ENCODE results near the gene MYL7.
"Not testable (repeated sequence)": the region's sequence is repeated elsewhere in the genome, so short reads cannot be mapped to it uniquely, and the experiment has no call there.

MYL7 gene

DNA sequence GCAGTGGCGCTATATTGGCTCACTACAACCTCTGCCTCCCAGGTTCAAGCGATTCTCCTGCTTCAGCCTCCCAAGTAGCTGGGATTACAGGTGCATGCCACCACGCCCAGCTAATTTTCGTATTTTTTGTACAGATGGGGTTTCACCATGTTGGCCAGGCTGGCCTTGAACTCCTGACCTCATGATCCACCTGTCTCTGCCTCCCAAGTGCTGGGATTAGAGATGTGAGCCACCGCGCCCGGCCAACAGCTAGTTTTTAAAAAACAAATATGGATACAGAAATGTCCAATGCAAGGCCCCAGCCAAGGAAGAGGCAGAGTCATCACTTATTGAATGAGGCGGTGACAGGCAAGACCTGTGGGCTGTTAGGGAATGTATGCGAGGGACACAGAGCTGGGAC is 30.8 kb upstream of the MYL7 start:
- DNase-seq, result not testable (repeated sequence)

DNA sequence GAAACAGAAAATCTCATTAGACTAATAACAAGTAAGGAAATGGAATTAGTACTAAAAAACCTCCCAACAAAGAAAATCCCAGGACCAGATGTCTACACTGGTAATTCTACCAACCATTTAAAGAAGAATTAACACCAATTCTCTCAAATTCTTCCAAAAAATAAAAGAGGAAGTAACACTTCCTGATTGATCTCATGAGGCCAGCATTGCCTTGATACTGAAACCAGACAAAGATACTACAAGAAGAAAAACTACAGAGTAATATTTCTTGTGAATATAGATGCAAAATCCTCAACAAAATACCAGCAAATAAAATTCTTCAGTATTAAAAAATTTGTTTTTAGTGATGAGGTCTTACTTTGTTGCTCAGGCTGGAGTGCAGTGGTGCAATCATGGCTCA is 26.8 kb upstream of the MYL7 start:
- no peak for DNase-seq

DNA sequence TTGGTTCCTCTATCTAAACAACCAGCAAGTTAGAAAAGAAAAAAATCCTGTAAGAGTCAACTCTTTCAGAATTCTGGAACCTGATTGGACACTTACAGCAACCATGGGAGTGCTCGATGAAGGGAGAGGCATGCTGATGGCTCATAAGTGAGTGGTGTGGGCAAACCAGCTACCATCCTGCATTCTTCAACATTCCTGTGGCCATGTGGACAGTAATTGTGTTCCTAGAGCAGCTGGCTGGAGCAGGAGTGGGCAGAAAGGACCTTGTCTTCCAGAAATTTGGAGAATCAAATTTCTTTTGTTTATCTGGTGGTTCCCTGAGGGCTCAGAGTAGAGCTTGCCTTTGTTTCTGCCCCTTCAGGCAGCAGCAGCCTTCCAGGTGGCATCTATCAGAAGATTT is 22.5 kb upstream of the MYL7 start:
- DNase-seq, result no peak

DNA sequence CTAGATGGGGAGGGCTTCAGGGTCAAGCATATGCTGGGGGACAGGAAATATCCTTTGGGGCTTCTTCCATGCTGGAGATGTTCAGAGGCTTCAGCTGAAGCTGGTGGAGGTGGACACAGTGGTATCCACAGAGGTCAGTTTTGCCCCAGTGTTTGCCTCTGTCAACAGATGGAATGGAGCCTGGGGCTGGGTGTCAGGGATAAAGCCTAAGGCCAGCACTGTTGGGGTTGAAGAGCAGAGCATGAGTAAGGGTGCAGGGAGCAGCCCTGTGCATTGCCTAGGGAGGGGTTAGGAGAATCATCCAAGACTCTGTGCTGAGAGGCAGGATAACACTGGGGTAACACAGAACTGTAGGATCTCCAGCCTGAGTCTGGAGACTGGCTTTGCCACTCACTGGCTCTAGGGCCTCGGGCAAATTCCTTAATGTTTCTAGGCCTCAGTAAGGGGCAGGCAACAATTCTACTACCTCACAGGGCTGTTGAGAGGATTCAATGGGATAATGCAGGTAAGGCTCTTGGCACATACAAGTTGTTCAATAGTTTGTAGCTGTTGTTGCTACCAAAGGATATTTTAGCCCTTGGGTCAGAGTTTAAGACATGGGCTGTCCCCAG is 21.8 kb upstream of the MYL7 start:
- DNase-seq, result no peak

DNA sequence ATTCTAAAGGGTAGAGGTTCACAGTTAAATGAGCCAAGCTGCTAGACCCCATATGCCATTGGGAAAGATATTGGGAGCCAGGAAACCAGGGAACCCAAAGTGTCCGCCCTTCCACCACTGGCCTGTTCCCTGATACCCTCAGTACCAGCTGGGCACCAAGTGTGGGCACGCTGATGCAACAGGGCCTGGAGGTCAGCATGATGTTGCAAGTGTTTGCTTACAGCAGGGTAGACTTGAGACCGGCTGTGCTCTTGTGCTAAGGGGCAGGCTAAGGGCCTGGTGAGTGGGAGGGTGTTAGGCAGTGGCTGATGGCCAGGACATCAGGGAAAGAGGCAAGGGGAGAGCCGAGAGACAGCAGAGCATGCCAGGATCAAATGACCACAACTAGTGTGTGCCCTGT is 21.0 kb upstream of the MYL7 start:
- no peak for DNase-seq

DNA sequence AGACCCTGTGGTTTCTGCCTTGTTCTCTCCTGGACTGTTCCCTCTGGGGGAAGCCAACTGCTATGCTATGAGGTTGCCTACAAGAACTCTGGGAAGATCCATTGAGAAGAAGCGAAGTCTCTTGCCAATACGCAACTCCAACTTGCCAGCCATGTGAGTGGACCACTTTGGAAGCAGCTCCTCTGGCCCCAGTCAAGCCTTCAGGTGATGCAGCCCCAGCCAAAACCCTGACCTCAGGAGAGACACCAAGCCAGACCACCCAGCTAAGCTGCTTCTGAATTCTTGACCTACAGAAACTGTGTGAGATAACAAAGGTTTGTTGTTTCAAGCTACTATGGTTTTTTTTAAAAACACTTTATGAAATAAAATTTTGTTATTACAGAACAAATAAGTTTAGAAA is 20.2 kb upstream of the MYL7 start:
- no peak for DNase-seq

DNA sequence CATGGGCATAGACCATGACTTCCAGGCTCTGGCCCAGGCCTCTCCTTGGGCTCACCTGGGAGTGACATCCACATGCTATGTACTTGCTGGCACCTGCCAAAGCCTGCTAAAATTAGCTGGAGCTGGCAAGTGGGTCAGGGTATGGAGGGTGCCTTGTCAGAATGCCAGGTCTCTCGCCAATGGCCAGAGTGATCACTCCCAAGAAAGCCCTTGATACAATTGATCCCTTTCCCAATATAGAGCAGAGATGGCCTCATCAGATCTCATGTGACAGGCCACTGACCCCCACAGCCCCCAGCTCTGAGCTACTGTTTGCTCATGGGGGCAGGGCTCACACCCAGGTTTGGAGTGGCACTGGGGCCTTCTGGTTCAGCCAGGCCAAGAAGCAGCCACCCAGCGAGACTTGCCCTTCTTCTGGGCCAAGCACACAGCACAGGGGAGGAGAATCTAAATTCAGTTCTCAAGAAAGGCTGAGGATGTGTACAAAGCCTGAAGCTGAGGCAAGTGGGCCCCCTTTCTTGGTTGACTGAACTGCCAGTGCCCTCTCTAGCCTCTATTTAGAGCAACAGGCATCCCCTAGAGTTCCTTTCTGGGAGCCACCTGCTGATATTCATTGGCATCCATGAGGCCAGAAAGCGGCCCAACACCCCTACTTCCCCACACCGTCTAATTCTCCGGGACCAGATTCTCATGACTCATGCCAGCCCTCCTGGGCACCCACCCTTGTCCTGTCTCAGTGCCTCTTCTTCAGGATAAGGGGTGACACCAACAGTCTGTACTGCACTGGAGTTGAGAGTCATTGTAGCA is 18.9 kb upstream of the MYL7 start:
- DNase-seq, result no peak

DNA sequence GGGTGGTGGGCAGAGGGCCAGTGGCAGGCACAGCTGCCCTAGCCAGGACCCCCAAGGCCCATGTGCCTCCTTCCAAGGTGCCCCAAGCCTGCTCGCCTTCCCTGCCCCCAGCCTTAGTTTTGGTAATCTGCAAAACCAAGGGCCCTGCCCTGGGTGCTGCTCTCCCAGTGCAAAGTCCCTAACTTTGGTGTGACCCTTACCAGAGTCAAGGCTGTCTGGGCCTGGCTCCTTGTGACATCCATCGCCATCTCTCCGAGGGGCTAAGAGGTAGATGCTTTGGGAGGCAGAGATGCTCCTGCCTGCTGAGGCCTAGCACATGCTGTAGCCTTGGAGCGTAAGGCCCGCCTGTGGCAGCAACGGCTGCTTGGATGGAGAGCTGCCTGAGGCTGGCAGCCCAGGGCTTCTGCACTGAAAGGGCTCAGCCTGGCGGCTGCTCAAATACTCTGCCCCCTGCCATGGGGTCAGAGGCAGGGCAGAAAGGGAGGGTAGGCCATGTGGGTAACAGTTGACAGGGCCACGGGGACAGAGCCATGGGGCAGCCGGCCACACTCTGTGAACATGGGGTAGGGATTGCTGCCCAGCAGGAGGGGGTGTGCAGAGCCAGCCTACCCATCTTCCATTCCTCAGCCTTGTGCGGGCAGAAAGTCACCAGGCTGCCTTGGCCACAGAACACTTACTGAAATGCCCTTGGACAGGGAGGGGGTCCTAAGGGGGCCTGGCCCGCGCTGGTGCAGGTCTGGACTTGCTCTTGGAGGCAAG is 17.9 kb upstream of the MYL7 start:
- DNase-seq, result no peak

DNA sequence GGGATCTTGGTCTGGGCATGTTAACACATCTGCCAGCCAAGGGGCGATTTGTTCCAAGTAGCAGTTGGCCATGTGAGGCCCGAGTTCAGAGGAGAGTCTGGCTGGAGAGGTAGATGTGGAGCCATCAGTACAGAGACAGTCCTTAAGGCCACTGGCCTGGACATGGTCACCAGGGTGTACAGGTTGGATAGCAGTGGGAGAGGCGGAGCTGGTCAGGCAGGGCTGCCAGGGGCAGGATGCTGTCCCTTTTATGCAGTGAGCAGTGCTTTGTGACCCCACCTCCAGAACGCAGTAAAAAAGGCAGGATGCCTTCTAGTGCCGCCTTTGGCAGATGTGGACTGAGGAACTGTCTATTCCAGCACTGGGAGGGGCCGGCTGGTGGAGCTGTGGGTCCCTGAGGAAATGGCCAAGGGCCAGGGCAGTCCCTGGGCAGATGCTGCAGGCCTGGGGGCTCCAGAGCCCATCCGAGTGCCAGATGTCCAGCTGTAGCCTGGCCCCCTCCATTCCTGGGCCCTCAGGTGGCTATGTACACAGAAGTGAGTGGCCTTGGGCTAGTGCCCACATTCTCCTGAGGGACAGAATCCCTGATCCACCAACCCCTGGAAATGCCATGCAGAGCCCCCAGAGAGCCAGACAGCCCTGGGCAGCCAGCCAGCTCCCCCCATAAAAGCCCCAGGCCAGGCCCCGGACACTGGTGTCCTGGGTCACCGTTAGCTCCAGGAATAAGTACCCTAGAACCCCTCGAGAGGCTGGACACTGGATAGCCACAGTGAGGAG is 17.2 kb upstream of the MYL7 start:
- DNase-seq, result no peak

DNA sequence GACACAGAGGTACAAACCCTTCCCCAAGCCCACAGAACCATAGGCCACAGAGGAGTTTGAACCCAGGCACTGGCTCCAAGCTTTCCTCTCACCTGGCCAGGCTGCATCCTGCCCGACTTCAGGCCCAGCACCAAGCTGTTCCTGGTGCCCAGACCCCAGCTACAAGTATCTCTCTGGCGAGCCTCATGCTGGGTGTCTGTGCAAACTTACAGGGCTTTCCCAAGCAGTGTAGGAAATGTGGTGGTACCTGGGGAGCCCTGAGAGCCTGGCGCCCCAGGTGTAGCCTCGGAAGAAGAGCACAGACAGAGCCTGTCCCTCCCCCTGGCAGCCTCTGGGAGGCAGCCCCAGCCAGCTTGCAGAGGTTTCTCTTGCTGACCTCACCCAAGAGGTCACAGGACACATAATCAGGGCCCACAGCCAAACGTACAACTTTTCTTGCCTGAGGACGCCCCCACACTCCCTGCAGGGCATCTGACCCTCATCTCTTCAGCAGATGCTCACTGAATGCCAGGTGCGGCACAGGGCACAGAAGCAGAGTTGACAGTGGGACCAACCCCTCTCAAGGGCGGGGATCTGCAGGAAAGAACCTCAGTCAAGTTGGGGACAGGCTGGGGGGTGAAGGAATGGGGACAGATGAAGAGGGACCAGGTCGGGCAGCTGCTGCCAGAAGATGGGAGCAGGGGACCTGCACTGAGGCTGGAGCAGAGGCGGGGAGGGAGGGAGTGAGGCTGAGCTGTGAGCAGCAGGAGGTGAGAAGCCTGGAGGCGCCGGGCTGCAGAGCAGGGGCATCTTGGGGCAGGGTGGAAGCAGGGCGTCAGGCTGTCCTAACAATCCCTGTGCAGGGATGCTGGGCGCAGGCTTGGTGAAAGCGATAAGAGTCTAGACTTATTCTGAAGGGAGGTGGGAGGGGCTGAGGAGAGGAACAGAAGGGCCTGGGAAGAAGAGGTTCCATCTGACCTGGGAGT is 16.3 kb upstream of the MYL7 start:
- DNase-seq, result no peak

DNA sequence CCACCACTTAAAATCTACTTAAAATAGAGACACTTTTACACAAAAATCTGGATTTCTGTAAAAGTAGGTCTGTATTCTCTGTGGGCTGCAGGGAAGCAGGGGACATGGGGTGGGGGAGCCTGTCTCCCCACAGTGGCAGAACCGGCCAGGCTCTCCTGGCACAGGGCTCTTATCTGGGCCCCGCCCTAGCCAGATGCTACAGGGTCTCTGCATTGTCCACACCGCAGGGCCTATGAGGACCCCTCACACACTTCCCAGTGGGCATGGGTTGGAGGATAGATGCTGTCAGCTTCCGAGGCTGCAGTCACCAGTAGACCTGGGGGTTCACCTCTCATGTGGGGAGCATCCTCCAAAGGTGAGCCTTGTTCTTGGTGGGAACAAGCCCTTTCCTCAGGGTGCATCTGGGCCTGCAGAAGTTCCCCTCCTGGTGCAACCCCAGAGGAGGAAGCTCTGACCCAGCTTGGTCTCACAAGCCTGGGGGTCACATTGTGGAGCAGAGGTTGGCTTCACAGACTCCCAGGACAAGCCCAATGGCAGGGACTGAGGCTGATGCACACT is 15.4 kb upstream of the MYL7 start:
- DNase-seq, result no peak

DNA sequence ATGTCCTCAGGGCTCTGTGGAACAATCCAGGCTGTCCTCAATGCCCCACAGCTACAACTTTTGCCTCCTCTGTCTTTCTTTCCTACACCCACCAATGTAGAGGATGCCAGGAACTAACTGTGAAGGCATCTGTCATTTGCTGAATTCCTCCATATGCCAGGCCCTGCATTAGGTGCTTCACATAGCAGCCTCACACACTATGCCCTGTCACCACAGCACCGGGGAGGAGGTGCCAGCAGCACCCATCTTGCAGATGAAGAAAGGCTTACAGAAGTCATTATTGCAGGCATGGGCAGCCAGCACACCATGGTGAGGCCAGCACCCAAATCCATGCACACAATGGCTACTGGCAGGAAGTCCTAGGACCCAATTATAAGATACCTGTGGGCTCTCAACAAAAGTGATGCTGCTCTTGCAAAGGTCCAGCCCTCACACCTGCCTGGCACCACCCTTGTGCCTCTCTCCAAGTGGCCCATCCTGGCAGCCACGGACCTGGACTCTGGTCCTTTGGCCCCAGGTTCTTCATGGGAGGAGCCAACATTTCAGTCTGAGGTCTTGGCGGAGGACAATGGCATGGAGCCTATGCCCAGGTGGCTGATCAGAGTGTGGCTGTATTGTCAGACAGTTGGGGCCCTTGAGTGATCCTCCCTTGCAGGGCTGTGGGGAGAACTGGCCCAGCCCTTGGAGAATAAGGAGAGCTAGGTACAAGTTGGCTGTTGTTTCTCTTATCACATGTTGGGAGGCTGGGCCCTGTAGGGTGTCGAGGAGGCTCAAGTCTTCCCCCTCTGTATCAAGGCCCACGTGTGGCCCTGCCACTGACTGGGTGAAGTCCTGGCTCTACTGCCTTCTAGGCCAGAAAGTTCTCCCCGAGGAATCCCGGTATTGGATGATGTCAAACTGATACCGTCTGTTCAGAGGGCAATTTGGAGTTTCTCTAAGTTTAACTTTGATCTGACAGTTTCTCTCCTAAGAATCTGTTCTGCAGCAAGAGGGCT is 14.4 kb upstream of the MYL7 start:
- DNase-seq, result no peak

DNA sequence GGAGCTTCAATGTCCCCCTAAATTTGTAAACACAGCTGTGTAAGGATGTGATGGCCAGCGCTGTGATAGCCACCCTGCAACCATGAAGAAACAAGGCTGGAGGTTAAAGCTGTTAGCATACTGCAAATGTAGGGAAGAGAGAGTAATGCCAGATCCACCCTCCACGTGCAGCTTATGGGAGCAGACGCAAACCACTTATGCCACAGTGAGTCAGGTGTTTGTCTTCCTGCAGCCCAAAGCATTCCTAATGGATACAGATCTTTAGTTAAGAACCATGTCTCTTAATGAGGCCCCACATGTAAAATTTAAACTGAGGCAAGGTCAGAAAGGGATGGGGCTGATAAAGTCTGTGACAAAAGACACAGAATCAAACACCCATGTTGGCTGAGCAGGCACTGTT is 13.6 kb upstream of the MYL7 start:
- no peak for DNase-seq

DNA sequence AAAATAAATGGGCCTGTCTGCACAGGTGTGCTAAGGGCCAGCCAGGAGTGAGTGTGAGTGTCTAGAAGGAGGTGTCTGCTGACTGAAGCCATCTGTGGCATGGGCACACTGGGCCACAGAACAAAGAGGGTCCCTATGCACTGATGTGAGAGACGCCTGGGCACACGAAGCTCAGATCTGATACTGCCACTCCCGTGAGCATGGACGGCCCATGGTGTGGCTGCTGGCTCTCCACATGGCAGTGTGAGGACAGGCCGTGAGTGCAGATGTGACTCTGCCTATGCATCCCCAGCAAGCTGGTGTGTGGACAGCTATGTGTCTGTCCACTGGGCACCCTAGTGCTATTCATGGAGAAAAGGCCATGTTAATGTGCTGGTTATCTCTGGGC is 12.8 kb upstream of the MYL7 start:
- no peak for DNase-seq

DNA sequence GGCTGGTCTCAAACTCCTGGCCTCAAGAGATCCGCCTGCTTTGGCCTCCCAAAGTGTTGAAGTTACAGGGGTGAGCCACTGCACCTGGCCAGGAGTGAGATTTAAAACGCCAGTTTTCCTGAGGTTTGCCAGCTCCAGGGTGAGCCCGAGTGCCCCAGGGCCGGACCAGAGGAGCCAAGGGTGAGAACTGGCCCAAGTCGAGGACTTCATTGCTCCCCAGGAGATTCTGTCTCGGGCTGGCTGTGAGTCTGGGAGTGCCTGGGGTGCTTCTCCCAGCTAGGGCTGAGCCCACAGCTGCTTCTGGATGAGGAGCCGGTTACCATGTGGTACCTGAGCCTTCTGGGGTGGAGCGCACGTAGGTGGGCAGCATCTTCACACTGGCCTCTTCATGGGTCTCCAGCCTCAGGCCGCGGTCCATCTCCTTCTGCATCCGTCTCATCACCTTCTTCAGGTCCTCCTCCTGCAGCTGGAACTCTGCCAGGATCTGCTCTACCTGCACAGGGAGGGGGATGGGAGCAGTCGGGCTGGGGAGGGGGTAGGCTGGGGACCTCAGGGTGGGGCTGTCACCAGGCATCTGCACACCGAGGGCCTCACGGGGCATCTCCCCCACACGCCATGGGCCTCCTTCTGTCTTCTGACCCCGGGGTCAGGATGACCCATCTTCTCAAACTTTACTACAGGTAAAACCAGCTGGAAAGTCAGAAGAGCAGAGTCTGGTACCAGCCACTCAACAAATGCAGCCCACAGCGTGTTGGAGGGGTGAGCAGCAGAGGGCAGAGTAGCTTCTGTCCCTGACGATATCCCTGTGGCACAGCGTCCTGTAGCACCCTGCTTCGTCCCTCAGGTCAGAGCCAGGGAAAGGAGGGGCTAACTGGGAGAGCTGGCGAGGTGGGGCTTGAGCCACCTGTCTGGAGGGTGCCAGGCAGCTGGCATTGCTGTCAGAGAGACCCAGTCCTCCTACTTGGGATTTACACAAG is 12.1 kb upstream of the MYL7 start:
- no peak for DNase-seq

DNA sequence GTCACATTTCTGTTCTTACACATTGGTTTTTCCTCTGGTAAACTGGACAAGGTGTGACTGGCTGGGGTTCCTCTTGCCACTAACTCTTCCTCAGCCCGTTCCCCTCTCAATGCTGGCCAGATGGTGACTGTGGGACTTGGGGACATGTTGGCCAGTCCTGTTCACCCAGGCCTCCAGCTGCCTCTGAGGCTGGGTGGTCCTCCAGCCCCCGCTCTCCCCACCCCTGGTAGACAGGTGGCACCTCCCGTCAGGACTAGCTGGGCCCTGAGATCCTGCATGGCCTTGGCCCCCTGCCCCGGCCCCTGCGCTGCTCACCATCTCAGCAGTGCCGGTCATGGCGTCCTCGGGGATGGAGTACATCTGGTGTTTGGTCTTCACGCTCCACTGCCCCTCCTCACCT is 10.8 kb upstream of the MYL7 start:
- no peak for DNase-seq

DNA sequence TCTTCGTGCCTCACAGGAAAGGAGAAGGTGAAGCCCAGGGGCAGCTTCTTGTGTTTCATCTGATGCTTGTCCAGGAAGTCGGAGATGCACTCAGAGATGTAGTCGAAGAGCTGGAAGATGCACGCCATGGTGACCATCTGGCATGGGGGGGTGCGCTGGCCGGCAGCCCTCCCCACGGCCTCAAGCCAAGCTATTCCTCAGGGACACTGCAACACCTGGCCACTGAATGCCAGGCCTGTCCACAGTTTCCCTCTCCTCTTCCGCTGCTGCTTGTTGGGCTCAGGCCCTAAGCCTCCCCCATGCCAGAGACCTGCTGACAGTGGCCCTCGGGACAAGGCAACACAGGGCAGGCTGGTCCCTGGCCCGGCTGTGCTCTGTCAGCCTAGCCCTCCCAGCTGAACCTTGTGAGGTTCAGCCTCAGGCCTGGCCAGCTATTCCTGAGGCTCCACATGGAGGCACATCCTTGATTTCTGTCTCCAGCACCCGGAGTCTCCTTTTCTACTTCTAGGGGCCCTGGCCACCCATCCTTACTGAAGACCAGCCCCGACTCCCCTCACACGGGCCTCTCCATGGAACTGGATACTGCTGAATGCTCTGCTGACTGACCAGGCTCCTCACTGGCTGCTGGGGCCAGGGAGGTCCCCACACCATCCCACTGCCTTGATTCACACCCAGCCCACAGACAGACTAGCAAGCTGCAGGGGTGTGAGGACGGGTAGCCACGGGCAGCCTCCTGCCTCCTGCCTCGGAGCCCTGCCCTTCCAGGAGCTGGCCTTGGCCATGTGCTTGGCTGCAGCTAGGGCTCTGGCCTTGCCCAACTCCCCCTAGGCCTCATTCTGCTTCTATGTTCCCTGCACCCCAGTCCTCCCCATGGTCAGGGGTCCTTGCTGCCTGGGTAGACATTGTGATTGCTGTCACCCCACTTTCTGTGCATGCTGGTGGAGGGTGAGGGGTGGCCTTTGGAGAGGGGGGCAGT is 10.1 kb upstream of the MYL7 start:
- no peak for DNase-seq

DNA sequence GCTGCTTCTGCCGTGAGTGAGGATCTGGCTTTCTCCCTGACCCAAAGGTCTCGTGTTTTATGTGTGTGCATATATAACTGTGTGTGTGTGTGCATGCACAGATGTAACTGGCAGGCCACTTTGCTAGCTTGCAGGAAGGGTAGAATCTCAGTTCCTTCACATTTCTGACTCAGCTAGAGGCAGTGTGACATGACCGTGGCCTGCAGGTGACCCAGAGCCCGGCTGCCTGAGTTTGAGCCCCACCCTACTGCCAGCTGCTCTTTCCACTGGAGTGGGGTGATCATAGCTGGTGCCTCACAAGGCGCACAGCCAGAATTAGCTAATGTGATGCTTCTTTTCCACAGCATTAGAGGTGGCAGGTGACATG is 9.3 kb upstream of the MYL7 start:
- no peak for DNase-seq
